Astrocyte (in vitro differentiated cells and primary cell): ENCODE measurements around the gene NSMCE1.

Source experiments
- EZH2 ChIP-seq: IDR thresholded peaks from 2 replicates; pipeline ENCODE4 v1.6.1; 2012; ENCODE audit warnings: mild to moderate bottlenecking, low read length, inconsistent platforms; ENCODE audit not compliant: insufficient read depth
- TF ChIP-seq, protein P1 (sequence below): IDR thresholded peaks from 2 replicates; pipeline ENCODE4 v1.5.1; 2011; ENCODE audit warnings: low read depth, mild to moderate bottlenecking, inconsistent platforms, low read length, moderate library complexity; ENCODE audit not compliant: insufficient read depth

GRCh38 chr16:27305839-27306442 lies 37.4 kb upstream of the NSMCE1 start:
- TF ChIP-seq, protein P1, sequence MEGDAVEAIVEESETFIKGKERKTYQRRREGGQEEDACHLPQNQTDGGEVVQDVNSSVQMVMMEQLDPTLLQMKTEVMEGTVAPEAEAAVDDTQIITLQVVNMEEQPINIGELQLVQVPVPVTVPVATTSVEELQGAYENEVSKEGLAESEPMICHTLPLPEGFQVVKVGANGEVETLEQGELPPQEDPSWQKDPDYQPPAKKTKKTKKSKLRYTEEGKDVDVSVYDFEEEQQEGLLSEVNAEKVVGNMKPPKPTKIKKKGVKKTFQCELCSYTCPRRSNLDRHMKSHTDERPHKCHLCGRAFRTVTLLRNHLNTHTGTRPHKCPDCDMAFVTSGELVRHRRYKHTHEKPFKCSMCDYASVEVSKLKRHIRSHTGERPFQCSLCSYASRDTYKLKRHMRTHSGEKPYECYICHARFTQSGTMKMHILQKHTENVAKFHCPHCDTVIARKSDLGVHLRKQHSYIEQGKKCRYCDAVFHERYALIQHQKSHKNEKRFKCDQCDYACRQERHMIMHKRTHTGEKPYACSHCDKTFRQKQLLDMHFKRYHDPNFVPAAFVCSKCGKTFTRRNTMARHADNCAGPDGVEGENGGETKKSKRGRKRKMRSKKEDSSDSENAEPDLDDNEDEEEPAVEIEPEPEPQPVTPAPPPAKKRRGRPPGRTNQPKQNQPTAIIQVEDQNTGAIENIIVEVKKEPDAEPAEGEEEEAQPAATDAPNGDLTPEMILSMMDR = no peak
- no peak for TF ChIP-seq EZH2
